ENCODE data around the gene RCAN1.

The RCAN1 gene

GRCh38 chr21:34599534-34600101 lies 15.3 kb downstream of the RCAN1 start (continued):
- TF ChIP-seq, protein P1, sequence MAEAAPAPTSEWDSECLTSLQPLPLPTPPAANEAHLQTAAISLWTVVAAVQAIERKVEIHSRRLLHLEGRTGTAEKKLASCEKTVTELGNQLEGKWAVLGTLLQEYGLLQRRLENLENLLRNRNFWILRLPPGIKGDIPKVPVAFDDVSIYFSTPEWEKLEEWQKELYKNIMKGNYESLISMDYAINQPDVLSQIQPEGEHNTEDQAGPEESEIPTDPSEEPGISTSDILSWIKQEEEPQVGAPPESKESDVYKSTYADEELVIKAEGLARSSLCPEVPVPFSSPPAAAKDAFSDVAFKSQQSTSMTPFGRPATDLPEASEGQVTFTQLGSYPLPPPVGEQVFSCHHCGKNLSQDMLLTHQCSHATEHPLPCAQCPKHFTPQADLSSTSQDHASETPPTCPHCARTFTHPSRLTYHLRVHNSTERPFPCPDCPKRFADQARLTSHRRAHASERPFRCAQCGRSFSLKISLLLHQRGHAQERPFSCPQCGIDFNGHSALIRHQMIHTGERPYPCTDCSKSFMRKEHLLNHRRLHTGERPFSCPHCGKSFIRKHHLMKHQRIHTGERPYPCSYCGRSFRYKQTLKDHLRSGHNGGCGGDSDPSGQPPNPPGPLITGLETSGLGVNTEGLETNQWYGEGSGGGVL (tag by site-specific recombination; IDR thresholded peaks at IDR 0.05), result no peak
- TF ChIP-seq ZNF529 (tag by site-specific recombination; IDR thresholded peaks at IDR 0.05; ENCODE audit: insufficient replicate concordance) (peak; percentile 5), BCL11A (tag by site-specific recombination; IDR thresholded peaks at IDR 0.05; ENCODE audit: low read depth) (no peak), ZNF366 (tag by site-specific recombination; conservative IDR thresholded peaks at IDR 0.05) (0 out of 2 replicates have a peak, but pooled peaks have one; percentile 5), ZNF660 (tag by site-specific recombination; IDR thresholded peaks at IDR 0.05) (peak; percentile 36; the same call in 1 of the 2 replicates), ZNF211 (tag by site-specific recombination; IDR thresholded peaks at IDR 0.05; ENCODE audit: low read depth) (no peak), SP7 (tag by site-specific recombination; IDR thresholded peaks at IDR 0.05) (peak; percentile 85), ZFP3 (tag by site-specific recombination; IDR thresholded peaks at IDR 0.05; ENCODE audit: low read depth) (no peak), OVOL3 (tag by site-specific recombination; IDR thresholded peaks at IDR 0.05) (no peak), INSM2 (tag by site-specific recombination; IDR thresholded peaks at IDR 0.05) (no peak), ZNF600 (tag by site-specific recombination; IDR thresholded peaks at IDR 0.05) (no peak), ZNF394 (tag by site-specific recombination; IDR thresholded peaks at IDR 0.05; ENCODE audit: borderline replicate concordance) (no peak; the same call in 1 of the 2 replicates), ZNF558 (tag by site-specific recombination; IDR thresholded peaks at IDR 0.05) (no peak), ZBTB20 (tag by site-specific recombination; IDR thresholded peaks at IDR 0.05) (no peak), ZSCAN4 (tag by site-specific recombination; IDR thresholded peaks at IDR 0.05) (no peak)
- TF ChIP-seq, protein P2, sequence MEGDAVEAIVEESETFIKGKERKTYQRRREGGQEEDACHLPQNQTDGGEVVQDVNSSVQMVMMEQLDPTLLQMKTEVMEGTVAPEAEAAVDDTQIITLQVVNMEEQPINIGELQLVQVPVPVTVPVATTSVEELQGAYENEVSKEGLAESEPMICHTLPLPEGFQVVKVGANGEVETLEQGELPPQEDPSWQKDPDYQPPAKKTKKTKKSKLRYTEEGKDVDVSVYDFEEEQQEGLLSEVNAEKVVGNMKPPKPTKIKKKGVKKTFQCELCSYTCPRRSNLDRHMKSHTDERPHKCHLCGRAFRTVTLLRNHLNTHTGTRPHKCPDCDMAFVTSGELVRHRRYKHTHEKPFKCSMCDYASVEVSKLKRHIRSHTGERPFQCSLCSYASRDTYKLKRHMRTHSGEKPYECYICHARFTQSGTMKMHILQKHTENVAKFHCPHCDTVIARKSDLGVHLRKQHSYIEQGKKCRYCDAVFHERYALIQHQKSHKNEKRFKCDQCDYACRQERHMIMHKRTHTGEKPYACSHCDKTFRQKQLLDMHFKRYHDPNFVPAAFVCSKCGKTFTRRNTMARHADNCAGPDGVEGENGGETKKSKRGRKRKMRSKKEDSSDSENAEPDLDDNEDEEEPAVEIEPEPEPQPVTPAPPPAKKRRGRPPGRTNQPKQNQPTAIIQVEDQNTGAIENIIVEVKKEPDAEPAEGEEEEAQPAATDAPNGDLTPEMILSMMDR (tag by site-specific recombination; IDR thresholded peaks at IDR 0.05), result no peak

GRCh38 chr21:34598931-34599400 lies 15.9 kb downstream of the RCAN1 start:
- CTCF ChIA-PET, result interaction anchor here (7.2 kb wide), 1 partner anchor 88 kb away, joined by 159 read pairs; the partner anchor contains the start of gene KCNE1
- Histone ChIP-seq H3K36me3 (ENCODE audit: control insufficient read depth in 2 of 2, insufficient read depth in 1 of 2, low read length in 2 of 2) (no peaks in the 10 kb centered on the region), H3K27ac (ENCODE audit: extremely low read depth, low read depth, low read length) (no peak overlapping the region), H3K4me1 (ENCODE audit: control insufficient read depth, insufficient read depth, low read length) (peaks cover 5% of the 10 kb centered on the region), H3K4me3 (ENCODE audit: low read depth, low read length) (no peak overlapping the region), H3K9me3 (ENCODE audit: control insufficient read depth, insufficient read depth, low read depth, low read length) (no peaks in the 10 kb centered on the region)
- no peak for TF ChIP-seq ZNF202 (tag by site-specific recombination; IDR thresholded peaks at IDR 0.05; ENCODE audit: borderline replicate concordance)
- TF ChIP-seq ZNF394 (tag by site-specific recombination; IDR thresholded peaks at IDR 0.05; ENCODE audit: borderline replicate concordance), result peak; percentile 67
- peak; percentile 67; the same call in 1 of the 2 replicates for TF ChIP-seq ZNF660 (tag by site-specific recombination; IDR thresholded peaks at IDR 0.05)
- TF ChIP-seq ZNF529 (tag by site-specific recombination; IDR thresholded peaks at IDR 0.05; ENCODE audit: insufficient replicate concordance), result no peak
- peak; percentile 47 for TF ChIP-seq OSR2 (tag by site-specific recombination; IDR thresholded peaks at IDR 0.05)
- TF ChIP-seq KLF1 (tag by site-specific recombination; IDR thresholded peaks at IDR 0.05), result peak; percentile 74
- peak; percentile 67 for TF ChIP-seq GLIS1 (tag by site-specific recombination; IDR thresholded peaks at IDR 0.05)
- TF ChIP-seq ZNF184 (tag by site-specific recombination; IDR thresholded peaks at IDR 0.05), result peak; percentile 71; the same call in 1 of the 2 replicates
- TF ChIP-seq ZNF555 (tag by site-specific recombination; conservative IDR thresholded peaks at IDR 0.05), result peak; percentile 2; the same call in 1 of the 2 replicates
- POLR2A ChIA-PET, result no interaction called here
